Erythroblast (primary cell): ENCODE results near the gene SLC35G6.
A peak's percentile ranks its signal among the peaks of the same experiment; 100 is the strongest.
"Not testable (repeated sequence)": the region's sequence is repeated elsewhere in the genome, so short reads cannot be mapped to it uniquely, and the experiment has no call there.

Experiments
- DNase-seq, 2 experiments: peaks; one replicate each; lab custom pipeline; 2025; lab: John Stamatoyannopoulos, UW
- GATA1 ChIP-seq: IDR thresholded peaks from 2 replicates; pipeline ENCODE4 v1.6.1; 2011; ENCODE audit warnings: low read depth, mild to moderate bottlenecking, control low read depth, low read length, moderate library complexity
- POLR2A ChIP-seq: IDR thresholded peaks from 2 replicates; pipeline ENCODE4 v1.6.1; 2011; ENCODE audit warnings: mild to moderate bottlenecking, low read length

Gene SLC35G6

GRCh38 chr17:7481275-7481674 lies at the start of gene SLC35G6:
Gene SLC35G6, plus strand, starts transcription at chr17:7481446. Its CDS starts 71 bp downstream, at chr17:7481517.
- not testable (repeated sequence) for DNase-seq

GRCh38 chr17:7432296-7432695 lies 49.0 kb upstream of the SLC35G6 start:
- no peak for TF ChIP-seq POLR2A
- TF ChIP-seq GATA1 = no peak
- DNase-seq = no peak

- TF ChIP-seq POLR2A = peak; percentile 35
- no peak for TF ChIP-seq GATA1
- peak; percentile 58 to 62 for DNase-seq
These were observed 45.3 kb upstream of the SLC35G6 start for GRCh38 chr17:7435676-7436555.

- no peak for TF ChIP-seq GATA1
- no peak for TF ChIP-seq POLR2A
- peak; percentile 85 to 90 for DNase-seq
These were observed 44.5 kb upstream of the SLC35G6 start for GRCh38 chr17:7436556-7437368.

GRCh38 chr17:7437369-7437863 lies 43.8 kb upstream of the SLC35G6 start:
- DNase-seq = no peak
- TF ChIP-seq POLR2A (no peak), GATA1 (no peak)

DNA sequence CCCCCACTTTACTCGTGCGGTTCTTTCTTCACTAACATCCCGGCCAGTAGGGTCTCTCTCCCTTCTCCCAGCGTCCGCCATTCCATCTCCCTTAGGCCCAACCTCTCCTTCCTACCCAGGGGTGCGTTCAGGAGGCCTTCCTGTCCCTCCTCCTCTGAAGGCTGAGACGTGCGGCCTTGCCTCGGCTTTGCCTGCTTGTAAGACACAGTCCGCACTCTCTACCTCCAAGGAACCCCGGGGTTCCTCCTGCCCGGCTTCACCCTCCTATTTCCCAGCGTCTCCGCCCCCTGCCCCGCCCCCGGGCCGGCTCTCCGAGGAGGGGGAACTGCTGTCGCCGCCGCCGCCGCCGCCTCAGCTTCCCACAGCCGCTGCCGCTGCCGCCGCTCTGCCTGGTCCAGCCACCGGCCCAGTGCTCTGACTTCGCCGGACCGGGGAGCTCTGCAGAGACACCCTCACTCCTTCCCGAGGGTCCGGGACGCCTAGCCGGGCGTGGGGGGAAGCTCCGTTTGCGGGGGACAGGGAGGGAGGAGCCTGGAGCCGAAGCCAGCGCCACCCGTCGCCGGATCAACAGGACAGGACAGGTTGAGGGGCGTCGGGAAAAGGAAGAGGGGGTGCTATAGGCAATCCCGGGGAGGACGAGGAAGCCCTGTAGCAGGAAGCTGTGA lies 43.2 kb upstream of the SLC35G6 start:
- TF ChIP-seq GATA1 (no peak), POLR2A (no peak)
- DNase-seq = peak; percentile 22 to 28

DNA sequence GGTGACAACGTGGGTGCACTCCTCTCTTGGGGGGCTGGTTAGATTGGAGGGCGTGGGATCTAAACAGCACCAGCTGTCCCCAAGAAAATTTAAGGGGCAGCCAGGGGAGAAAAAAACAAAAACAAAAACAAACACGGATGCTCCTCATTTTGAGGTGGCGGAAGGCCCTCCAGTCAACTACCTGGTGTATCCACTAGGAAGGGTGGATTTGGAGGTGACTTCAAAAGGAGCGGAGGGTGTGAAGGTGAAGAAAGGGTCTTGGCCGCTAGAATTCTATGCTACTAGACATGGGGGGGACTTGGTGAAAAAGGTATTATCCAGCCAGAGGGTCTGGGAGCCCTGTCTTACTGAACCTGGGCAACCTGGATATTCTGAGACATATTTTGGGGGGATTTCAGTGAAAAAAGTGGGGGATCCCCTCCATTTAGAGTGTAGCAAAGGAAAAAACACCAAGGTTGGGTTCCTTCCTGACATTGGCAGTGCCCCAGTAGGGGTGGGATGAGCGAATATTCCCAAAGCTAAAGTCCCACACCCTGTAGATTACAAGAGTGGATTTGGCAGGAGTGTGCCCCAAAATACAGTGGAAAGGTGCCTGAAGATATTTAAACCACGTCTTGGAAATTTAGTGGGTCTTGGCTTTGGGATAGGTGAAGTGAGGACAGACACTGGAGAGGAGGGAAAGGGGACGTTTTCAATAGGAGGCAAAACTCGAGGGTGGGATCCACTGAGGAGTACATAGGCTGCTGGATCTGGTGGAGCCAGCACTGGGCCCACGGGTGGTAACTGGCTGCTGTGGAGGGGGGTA lies 42.4 kb upstream of the SLC35G6 start:
- TF ChIP-seq GATA1 (no peak), POLR2A (no peak)
- no peak for DNase-seq

- DNase-seq = no peak
- TF ChIP-seq POLR2A = no peak
These were observed 41.7 kb upstream of the SLC35G6 start, which contains the start of gene FGF11 for GRCh38 chr17:7439462-7440112. Gene FGF11, plus strand, starts transcription at chr17:7439512. Its CDS starts 109 bp downstream, at chr17:7439621.

DNA sequence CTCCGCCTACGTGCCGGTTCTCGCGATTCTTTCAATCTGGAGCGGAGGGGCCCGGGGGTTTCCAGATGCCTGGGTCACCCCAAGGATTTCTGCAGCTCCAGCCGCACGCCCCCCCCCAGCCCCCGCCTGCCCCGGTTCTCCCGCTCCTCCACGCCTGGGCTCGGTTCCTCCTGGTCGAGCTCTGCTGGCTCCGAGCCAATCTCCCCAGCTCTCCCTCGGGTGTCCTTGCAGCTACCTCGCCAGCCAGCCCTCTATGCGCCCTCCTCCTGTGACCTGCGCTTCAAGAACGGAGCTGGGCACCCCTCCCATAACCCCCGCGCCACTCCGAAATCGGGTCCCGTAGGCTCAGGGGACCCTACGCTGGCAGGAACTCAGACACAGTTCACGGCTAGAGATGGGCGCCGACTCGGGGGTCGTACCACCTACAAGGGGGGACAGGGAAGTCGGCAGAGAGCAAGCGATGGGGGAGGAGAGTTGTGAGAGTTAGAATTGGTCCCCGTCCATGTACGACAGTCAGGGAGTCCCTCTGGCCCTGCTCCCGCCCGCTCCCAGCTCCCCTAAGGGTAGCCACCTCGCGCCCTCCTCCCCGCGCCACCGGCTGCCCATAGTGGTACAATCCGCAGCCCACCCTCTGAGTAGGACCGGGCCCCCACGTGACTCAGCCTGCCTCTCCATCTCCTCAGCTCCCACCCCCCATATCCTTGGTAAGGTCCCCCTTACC lies 41.0 kb upstream of the SLC35G6 start:
- TF ChIP-seq GATA1 (no peak), POLR2A (no peak)
- DNase-seq = peak; percentile 47 to 60

GRCh38 chr17:7440834-7441195 lies 40.4 kb upstream of the SLC35G6 start:
- DNase-seq = peak; percentile 65 to 73
- TF ChIP-seq GATA1 = no peak

DNA sequence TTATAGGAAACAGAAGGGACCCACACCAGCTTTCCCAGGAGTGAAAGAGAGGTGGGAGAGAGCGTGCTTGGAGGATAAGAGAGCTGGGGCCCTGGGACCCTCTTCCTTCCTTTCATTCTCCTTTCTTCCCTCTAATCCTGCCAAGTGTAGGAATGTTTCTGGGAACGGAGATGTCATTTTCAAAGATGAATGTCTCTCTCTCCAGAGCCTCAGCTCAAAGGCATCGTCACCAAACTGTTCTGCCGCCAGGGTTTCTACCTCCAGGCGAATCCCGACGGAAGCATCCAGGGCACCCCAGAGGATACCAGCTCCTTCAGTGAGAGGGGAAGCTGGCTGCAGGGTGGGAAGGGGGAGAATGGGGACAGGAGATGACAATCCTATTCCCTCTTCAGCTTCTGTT lies 40.0 kb upstream of the SLC35G6 start:
- DNase-seq = no peak
- no peak for TF ChIP-seq POLR2A
- no peak for TF ChIP-seq GATA1

GRCh38 chr17:7442142-7442541 lies 39.1 kb upstream of the SLC35G6 start:
- DNase-seq = no peak
- TF ChIP-seq POLR2A (no peak), GATA1 (no peak)
